ENCODE measurements around the gene DDX21. TPM values are rescaled to one million over a fixed set of nuclear protein-coding genes. Genes with fewer than 3 reads are reported as not detected.
"Not testable (repeated sequence)": the region's sequence is repeated elsewhere in the genome, so short reads cannot be mapped to it uniquely, and the experiment has no call there.

The DDX21 gene
- 205 and 210 TPM in 2 replicates for total RNA-seq

GRCh38 chr10:68955832-68956532 lies at the start of gene DDX21:
Gene DDX21, plus strand, starts transcription at chr10:68956170. Its CDS starts 56 bp downstream, at chr10:68956226.
- Mint-ChIP-seq H3K27ac (peak within 1 kb of the TSS; percentile 100), H3K36me3 (ENCODE audit: low read depth) (peaks cover 52% of the 10 kb centered on the region), H3K4me3 (ENCODE audit: low read depth) (peak within 1 kb of the TSS; percentile 97), H3K27me3 (ENCODE audit: low read depth) (no peaks in the 10 kb centered on the region), H3K4me1 (ENCODE audit: low read depth) (peaks cover 22% of the 10 kb centered on the region), H3K9me3 (no peaks in the 10 kb centered on the region)
- intact Hi-C loops (cut with micrococcal nuclease), result loop anchor here (1.0 kb wide), 3 partner anchors 32 to 235 kb away; partner anchors contain the start of genes CCAR1, DDX50 and KIFBP
- peak; percentile 86 for DNase-seq (ENCODE audit: low spot score)

GRCh38 chr10:68924593-68924992 lies 31.4 kb upstream of the DDX21 start:
- no peak overlapping the region for H3K27ac Mint-ChIP-seq
- H3K9me3 Mint-ChIP-seq, result no peaks in the 10 kb centered on the region
- intact Hi-C loops (cut with micrococcal nuclease), result no loop called here
- peaks cover 3% of the 10 kb centered on the region for H3K4me1 Mint-ChIP-seq (ENCODE audit: low read depth)
- no peak for DNase-seq (ENCODE audit: low spot score)
- H3K36me3 Mint-ChIP-seq (ENCODE audit: low read depth), result peaks cover 49% of the 10 kb centered on the region
- H3K27me3 Mint-ChIP-seq (ENCODE audit: low read depth), result no peaks in the 10 kb centered on the region
- H3K4me3 Mint-ChIP-seq (ENCODE audit: low read depth), result no peak overlapping the region

- no peaks in the 10 kb centered on the region for H3K27me3 Mint-ChIP-seq (ENCODE audit: low read depth)
- peaks cover 1% of the 10 kb centered on the region for H3K4me1 Mint-ChIP-seq (ENCODE audit: low read depth)
- H3K27ac Mint-ChIP-seq, result no peak overlapping the region
- DNase-seq (ENCODE audit: low spot score), result no peak
- intact Hi-C loops (cut with micrococcal nuclease), result no loop called here
- H3K4me3 Mint-ChIP-seq (ENCODE audit: low read depth), result no peak overlapping the region
- peaks cover 49% of the 10 kb centered on the region for H3K36me3 Mint-ChIP-seq (ENCODE audit: low read depth)
- H3K9me3 Mint-ChIP-seq, result no peaks in the 10 kb centered on the region
Measured at GRCh38 chr10:68925489-68925888, 30.5 kb upstream of the DDX21 start.

DNA sequence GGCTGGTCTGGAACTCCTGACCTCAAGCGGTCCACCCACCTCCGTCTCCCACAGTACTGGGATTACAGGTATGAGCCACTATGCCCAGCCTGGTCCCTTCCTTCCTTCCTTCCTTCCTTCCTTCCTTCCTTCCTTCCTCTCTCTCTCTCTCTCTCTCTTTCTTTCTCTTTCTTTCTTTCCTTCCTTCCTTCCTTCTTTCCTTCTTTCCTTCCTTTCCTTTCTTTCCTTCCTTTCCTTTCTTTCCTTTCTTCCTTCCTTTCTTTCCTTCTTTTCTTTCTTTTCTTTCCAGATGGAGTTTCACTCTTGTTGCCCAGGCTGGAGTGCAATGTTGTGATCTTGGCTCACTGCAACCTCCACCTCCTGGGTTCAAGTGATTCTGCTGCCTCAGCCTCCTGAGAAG lies 26.8 kb upstream of the DDX21 start:
- H3K27ac Mint-ChIP-seq; H3K4me1 Mint-ChIP-seq (ENCODE audit: low read depth); H3K9me3 Mint-ChIP-seq; DNase-seq (ENCODE audit: low spot score); intact Hi-C loops (cut with micrococcal nuclease); H3K27me3 Mint-ChIP-seq (ENCODE audit: low read depth); H3K4me3 Mint-ChIP-seq (ENCODE audit: low read depth): not testable (repeated sequence)
- peaks cover 55% of the 10 kb centered on the region for H3K36me3 Mint-ChIP-seq (ENCODE audit: low read depth)

DNA sequence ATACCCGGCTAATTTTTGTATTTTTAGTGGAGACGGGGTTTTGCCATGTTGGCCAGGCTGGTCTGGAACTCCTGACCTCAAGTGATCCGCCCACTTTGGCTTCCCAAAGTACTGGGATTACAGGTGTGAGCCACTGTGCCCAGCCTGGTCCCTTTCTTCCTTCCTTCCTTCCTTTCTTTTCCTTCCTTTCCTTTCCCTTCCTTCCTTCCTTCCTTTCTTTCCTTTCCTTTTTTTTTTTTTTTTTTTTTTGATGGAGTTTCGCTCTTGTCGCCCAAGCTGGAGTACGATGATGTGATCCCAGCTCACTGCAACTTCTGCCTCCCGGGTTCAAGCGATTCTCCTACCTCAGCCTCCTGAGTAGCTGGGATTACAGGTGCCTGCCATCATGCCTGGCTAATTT lies 26.1 kb upstream of the DDX21 start:
- H3K4me1 Mint-ChIP-seq (ENCODE audit: low read depth); DNase-seq (ENCODE audit: low spot score); H3K27ac Mint-ChIP-seq; H3K27me3 Mint-ChIP-seq (ENCODE audit: low read depth); intact Hi-C loops (cut with micrococcal nuclease); H3K9me3 Mint-ChIP-seq; H3K4me3 Mint-ChIP-seq (ENCODE audit: low read depth): not testable (repeated sequence)
- H3K36me3 Mint-ChIP-seq (ENCODE audit: low read depth), result peaks cover 54% of the 10 kb centered on the region

- intact Hi-C loops (cut with micrococcal nuclease); H3K27ac Mint-ChIP-seq: not testable (repeated sequence)
Measured at GRCh38 chr10:68932860-68933259, 23.1 kb upstream of the DDX21 start.

GRCh38 chr10:68934994-68935393 lies 21.0 kb upstream of the DDX21 start:
- peaks cover 63% of the 10 kb centered on the region for H3K36me3 Mint-ChIP-seq (ENCODE audit: low read depth)
- intact Hi-C loops (cut with micrococcal nuclease), result no loop called here
- H3K4me1 Mint-ChIP-seq (ENCODE audit: low read depth), result peaks cover 21% of the 10 kb centered on the region
- H3K4me3 Mint-ChIP-seq (ENCODE audit: low read depth), result no peak overlapping the region
- peak overlapping the region; percentile 47 for H3K27ac Mint-ChIP-seq
- H3K27me3 Mint-ChIP-seq (ENCODE audit: low read depth), result no peaks in the 10 kb centered on the region
- no peaks in the 10 kb centered on the region for H3K9me3 Mint-ChIP-seq
- DNase-seq (ENCODE audit: low spot score), result no peak

More at GRCh38 chr10:68932860-68933259, 23.1 kb upstream of the DDX21 start:
- not testable (repeated sequence) for H3K27me3 Mint-ChIP-seq (ENCODE audit: low read depth); H3K9me3 Mint-ChIP-seq; H3K4me3 Mint-ChIP-seq (ENCODE audit: low read depth); DNase-seq (ENCODE audit: low spot score)
- Mint-ChIP-seq H3K4me1 (ENCODE audit: low read depth) (peaks cover 18% of the 10 kb centered on the region), H3K36me3 (ENCODE audit: low read depth) (peaks cover 63% of the 10 kb centered on the region)

GRCh38 chr10:68938117-68938516 lies 17.9 kb upstream of the DDX21 start:
- Mint-ChIP-seq H3K4me1 (ENCODE audit: low read depth) (peaks cover 19% of the 10 kb centered on the region), H3K9me3 (no peaks in the 10 kb centered on the region), H3K27me3 (ENCODE audit: low read depth) (no peaks in the 10 kb centered on the region), H3K36me3 (ENCODE audit: low read depth) (peaks cover 50% of the 10 kb centered on the region), H3K4me3 (ENCODE audit: low read depth) (no peak overlapping the region), H3K27ac (peak overlapping the region; percentile 0)
- intact Hi-C loops (cut with micrococcal nuclease), result no loop called here
- no peak for DNase-seq (ENCODE audit: low spot score)

DNA sequence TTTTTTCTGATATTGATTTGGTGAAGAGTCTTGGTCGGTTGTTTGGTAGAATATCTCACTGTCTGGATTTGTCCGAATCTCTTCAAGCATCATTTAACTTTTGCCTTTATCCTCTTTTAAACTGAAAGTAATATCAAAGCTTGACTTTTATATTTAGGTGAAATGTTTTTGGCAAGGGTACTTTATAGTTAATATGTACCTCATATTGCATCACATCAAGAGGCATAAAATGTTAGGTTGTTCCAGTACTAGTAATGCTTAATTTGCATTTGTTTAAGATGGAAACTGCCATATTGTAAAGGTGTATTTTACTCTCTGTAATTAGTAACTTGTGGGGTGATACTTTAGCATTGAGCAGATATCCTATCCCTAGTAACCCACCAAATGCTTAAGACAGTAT lies 17.1 kb upstream of the DDX21 start:
- Mint-ChIP-seq H3K36me3 (ENCODE audit: low read depth) (peaks cover 52% of the 10 kb centered on the region), H3K27me3 (ENCODE audit: low read depth) (no peaks in the 10 kb centered on the region), H3K4me3 (ENCODE audit: low read depth) (no peak overlapping the region), H3K27ac (peak overlapping the region; percentile 0), H3K4me1 (ENCODE audit: low read depth) (peaks cover 19% of the 10 kb centered on the region), H3K9me3 (no peaks in the 10 kb centered on the region)
- intact Hi-C loops (cut with micrococcal nuclease), result no loop called here
- no peak for DNase-seq (ENCODE audit: low spot score)

DNA sequence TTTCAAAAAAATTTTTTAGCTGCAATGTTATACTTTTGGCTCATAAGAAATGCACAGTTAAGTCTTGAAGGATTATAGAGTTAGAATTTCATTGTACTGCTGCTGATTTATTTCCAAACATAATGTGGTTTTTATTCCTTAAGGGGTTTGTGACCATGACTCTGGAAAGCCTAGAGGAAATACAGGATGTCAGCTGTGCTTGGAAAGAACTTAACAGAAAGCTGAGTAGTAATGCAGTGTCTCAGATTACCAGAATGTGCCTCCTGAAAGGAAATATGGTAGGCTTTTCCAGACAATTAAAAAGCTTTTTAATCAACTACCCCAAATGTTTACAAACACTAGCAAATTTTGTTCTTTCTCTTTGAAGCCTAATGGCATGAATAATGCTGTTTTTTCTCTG lies 15.1 kb upstream of the DDX21 start:
- H3K27ac Mint-ChIP-seq; H3K4me1 Mint-ChIP-seq (ENCODE audit: low read depth); intact Hi-C loops (cut with micrococcal nuclease); H3K27me3 Mint-ChIP-seq (ENCODE audit: low read depth); H3K4me3 Mint-ChIP-seq (ENCODE audit: low read depth); DNase-seq (ENCODE audit: low spot score); H3K9me3 Mint-ChIP-seq: not testable (repeated sequence)
- H3K36me3 Mint-ChIP-seq (ENCODE audit: low read depth), result peaks cover 47% of the 10 kb centered on the region

- Mint-ChIP-seq H3K36me3 (ENCODE audit: low read depth) (peaks cover 28% of the 10 kb centered on the region), H3K4me3 (ENCODE audit: low read depth) (no peak overlapping the region), H3K27me3 (ENCODE audit: low read depth) (no peaks in the 10 kb centered on the region), H3K27ac (no peak overlapping the region), H3K9me3 (no peaks in the 10 kb centered on the region), H3K4me1 (ENCODE audit: low read depth) (peaks cover 1% of the 10 kb centered on the region)
- DNase-seq (ENCODE audit: low spot score), result no peak
- intact Hi-C loops (cut with micrococcal nuclease), result no loop called here
Measured at GRCh38 chr10:68950598-68950997, 5.4 kb upstream of the DDX21 start.

DNA sequence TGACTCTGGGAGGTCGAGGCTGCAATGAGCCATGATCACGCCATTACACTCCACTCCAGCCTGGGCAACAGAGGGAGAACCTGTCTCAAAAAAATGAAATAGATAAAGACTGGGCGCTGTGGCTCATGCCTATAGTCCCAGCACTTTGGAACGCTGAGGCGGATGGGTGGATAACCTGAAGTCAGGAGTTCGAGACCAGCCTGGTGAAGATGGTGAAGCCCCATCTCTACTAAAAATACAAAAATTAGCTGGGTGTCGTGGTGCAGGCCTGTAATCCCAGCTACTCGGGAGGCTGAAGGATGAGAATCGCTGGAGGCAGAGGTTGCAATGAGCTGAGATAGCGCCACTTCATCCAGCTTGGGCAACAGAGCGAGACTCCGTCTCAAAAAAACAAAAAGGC lies 1.1 kb upstream of the DDX21 start:
- Mint-ChIP-seq H3K9me3 (no peaks in the 10 kb centered on the region), H3K27ac (peak overlapping the region; percentile 67), H3K36me3 (ENCODE audit: low read depth) (peaks cover 41% of the 10 kb centered on the region), H3K27me3 (ENCODE audit: low read depth) (no peaks in the 10 kb centered on the region), H3K4me3 (ENCODE audit: low read depth) (peak overlapping the region; percentile 67), H3K4me1 (ENCODE audit: low read depth) (peaks cover 19% of the 10 kb centered on the region)
- intact Hi-C loops (cut with micrococcal nuclease), result no loop called here
- DNase-seq (ENCODE audit: low spot score), result no peak

GRCh38 chr10:68955355-68955831 lies 577 bp upstream of the DDX21 start:
- intact Hi-C loops (cut with micrococcal nuclease), result no loop called here
- DNase-seq (ENCODE audit: low spot score), result no peak
- H3K4me3 Mint-ChIP-seq (ENCODE audit: low read depth), result peak overlapping the region; percentile 97
- no peaks in the 10 kb centered on the region for H3K9me3 Mint-ChIP-seq
- peaks cover 22% of the 10 kb centered on the region for H3K4me1 Mint-ChIP-seq (ENCODE audit: low read depth)
- peaks cover 46% of the 10 kb centered on the region for H3K36me3 Mint-ChIP-seq (ENCODE audit: low read depth)
- peak overlapping the region; percentile 100 for H3K27ac Mint-ChIP-seq
- H3K27me3 Mint-ChIP-seq (ENCODE audit: low read depth), result no peaks in the 10 kb centered on the region
